ENCODE data around the gene LLGL2. TPM values are rescaled to one million over a fixed set of nuclear protein-coding genes. Genes with fewer than 3 reads are reported as not detected.
"Not testable (repeated sequence)": the region's sequence is repeated elsewhere in the genome, so short reads cannot be mapped to it uniquely, and the experiment has no call there.

Gene LLGL2
- total and polyA plus RNA-seq, 5 experiments from 2014 or later: 13.4 to 30.6 (median 21.8) TPM

DNA sequence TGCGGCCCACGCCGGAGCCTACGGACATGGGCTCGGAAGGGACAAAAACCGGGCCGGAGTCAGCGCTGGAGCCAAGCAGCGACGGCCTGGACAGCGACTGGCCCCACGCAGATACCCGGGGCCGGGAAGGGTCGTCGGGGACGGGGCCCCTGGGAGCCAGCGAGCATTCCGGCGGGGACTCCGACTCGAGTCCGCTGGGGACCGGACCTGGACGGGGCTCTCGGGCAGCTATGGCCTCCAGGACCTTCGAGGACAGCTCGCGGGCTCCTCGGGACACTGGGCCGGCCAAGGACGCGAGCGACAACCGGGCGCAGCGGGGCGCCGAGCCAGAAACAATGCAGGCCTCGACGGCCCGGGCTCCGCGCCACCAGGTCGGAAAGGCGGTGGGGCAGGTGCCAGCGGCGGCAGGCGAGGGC is 63.1 kb downstream of the LLGL2 start:
- H3K4me1 Mint-ChIP-seq: peaks cover 3 to 20% (median 11%) of the 10 kb centered on the region in 4 donors
- H3K9me3 Mint-ChIP-seq: no peaks in the 10 kb centered on the region
- peak overlapping the region in 7 of 10 donors; percentile 73 to 90 (median 81) for H3K4me3 Mint-ChIP-seq
- ATAC-seq (peak; percentile 39 to 42), DNase-seq (peak in 1 of 10 donors; percentile 5)
- H3K27me3 Mint-ChIP-seq: no peaks in the 10 kb centered on the region
- H3K36me3 Mint-ChIP-seq: no peaks in the 10 kb centered on the region
- peak overlapping the region in 6 of 10 donors; percentile 25 to 90 (median 82) for H3K27ac Mint-ChIP-seq
- POLR2A ChIA-PET: interaction anchor here (0.6 to 1.8 kb wide), 22 partner anchors 11 to 327 kb away, joined by 3 to 20 read pairs (median 4); partner anchors contain the start of genes LLGL2, MIF4GD, MRPS7 and SLC25A19

DNA sequence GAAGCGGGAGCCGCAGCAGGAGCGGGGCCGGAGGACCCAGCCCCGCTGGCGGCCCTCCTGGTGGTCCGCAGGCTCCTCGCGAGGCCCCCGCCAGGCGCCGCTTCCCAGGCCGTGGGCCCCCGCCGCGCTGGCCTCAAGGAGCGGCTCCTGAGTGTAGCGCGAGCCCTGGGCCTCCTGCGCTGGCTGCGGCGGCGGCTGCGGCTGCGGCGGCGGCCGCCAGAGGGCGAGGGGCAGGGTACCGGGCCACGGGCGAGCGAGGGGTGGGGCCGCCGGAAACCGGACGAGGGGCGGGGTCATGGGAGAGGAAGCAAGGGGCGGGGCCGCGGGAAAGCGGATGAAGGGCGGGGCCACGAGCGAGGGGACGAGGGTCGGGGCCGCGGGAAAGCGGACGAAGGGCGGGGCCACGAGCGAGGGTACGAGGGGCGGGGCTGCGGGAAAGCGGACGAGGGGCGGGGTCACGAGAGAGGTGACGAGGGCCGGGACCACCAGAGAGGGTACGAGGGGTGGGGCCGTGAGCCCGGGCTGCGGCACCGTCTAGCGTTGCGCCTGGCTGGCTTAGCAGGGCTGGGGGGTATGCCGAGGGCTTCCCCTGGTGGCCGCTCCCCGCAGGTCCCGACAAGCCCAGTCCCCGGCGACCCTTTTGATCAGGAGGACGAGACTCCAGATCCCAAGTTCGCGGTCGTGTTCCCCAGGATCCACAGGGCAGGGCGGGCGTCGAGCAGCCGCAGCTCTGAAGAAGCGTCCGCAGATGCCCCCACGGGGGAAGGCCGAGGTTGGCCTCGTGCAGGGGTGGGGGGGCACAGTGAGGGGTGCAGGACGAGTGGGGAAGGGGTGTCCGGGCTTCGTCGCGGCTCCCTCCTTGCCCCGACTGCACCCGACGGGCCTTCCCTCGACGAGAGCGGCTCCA is 63.8 kb downstream of the LLGL2 start:
- no peaks in the 10 kb centered on the region for H3K27me3 Mint-ChIP-seq
- peak overlapping the region; percentile 67 to 95 (median 81) for H3K4me3 Mint-ChIP-seq
- peak; percentile 89 to 98 (median 94) for DNase-seq
- H3K4me1 Mint-ChIP-seq: peaks cover 3 to 20% (median 11%) of the 10 kb centered on the region in 4 donors
- no peaks in the 10 kb centered on the region for H3K9me3 Mint-ChIP-seq
- no peaks in the 10 kb centered on the region for H3K36me3 Mint-ChIP-seq
- ATAC-seq: peak; percentile 78 to 83
- H3K27ac Mint-ChIP-seq: peak overlapping the region in 8 of 10 donors; percentile 55 to 96 (median 88)
- POLR2A ChIA-PET: interaction anchor here (0.6 to 1.8 kb wide), 18 partner anchors 12 to 328 kb away, joined by 3 to 20 read pairs (median 4); partner anchors contain the start of genes GGA3, LLGL2, MIF4GD and MRPS7

DNA sequence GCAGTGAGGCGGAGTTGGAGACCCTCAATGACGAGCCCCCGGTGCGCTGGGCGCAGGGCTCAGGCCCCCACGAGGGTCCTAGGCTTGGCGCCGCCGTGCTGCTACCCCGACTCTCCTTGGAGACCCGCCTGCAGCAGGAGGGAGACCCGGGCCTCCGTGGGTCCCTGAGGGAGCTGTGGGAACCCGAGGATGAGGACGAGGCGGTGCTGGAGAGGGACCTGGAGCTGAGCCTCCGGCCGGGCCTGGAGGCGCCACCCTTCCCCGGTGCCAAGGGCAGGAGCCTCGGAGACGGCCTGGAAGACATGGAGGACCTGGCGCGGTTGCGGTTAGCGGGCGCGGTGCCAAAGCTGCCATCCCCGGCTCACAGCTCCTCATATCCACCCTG is 64.4 kb downstream of the LLGL2 start:
- POLR2A ChIA-PET: interaction anchor here (0.6 to 1.5 kb wide), 6 partner anchors 9 to 328 kb away, joined by 3 to 4 read pairs (median 3); partner anchors contain the start of genes GGA3, LLGL2, MIF4GD and MRPS7
- Mint-ChIP-seq H3K9me3 (no peaks in the 10 kb centered on the region), H3K4me1 (peaks cover 3 to 20% (median 11%) of the 10 kb centered on the region in 4 donors), H3K4me3 (peak overlapping the region in 9 of 10 donors; percentile 15 to 75 (median 46)), H3K36me3 (no peaks in the 10 kb centered on the region), H3K27me3 (no peaks in the 10 kb centered on the region), H3K27ac (peak overlapping the region in 5 of 10 donors; percentile 27 to 75 (median 52))
- DNase-seq (no peak), ATAC-seq (no peak)

DNA sequence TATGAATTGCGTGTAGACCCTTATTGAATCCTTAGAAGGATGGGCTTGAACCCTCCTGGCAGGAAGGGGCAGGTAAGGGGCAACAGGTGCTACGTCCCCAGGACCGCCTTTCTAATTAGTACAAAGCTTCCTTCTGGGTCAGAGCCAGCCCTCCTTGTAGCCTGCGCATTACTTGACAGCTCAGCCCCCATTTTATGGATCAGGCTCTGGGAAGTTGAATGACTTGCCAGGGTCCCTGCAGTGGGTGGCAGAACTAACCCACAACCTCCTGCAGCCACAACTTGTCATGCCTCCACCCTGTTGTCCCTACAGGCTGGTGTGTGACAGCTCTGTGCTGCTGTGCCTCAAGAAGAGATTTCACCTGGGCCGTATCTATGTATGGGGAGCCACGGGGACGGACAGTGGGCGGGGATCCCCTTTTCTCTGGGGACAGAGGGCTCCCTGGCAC is 64.8 kb downstream of the LLGL2 start:
- H3K27me3 Mint-ChIP-seq: no peaks in the 10 kb centered on the region
- DNase-seq: no peak
- POLR2A ChIA-PET: interaction anchor here (0.6 to 1.5 kb wide), 6 partner anchors 9 to 329 kb away, joined by 3 to 4 read pairs (median 3); partner anchors contain the start of genes GGA3, LLGL2, MIF4GD and MRPS7
- peaks cover 3 to 20% (median 11%) of the 10 kb centered on the region in 4 donors for H3K4me1 Mint-ChIP-seq
- peak overlapping the region; percentile 15 to 75 (median 42) for H3K4me3 Mint-ChIP-seq
- no peaks in the 10 kb centered on the region for H3K36me3 Mint-ChIP-seq
- H3K27ac Mint-ChIP-seq: peak overlapping the region in 9 of 10 donors; percentile 27 to 84 (median 69)
- no peak for ATAC-seq
- no peaks in the 10 kb centered on the region for H3K9me3 Mint-ChIP-seq

DNA sequence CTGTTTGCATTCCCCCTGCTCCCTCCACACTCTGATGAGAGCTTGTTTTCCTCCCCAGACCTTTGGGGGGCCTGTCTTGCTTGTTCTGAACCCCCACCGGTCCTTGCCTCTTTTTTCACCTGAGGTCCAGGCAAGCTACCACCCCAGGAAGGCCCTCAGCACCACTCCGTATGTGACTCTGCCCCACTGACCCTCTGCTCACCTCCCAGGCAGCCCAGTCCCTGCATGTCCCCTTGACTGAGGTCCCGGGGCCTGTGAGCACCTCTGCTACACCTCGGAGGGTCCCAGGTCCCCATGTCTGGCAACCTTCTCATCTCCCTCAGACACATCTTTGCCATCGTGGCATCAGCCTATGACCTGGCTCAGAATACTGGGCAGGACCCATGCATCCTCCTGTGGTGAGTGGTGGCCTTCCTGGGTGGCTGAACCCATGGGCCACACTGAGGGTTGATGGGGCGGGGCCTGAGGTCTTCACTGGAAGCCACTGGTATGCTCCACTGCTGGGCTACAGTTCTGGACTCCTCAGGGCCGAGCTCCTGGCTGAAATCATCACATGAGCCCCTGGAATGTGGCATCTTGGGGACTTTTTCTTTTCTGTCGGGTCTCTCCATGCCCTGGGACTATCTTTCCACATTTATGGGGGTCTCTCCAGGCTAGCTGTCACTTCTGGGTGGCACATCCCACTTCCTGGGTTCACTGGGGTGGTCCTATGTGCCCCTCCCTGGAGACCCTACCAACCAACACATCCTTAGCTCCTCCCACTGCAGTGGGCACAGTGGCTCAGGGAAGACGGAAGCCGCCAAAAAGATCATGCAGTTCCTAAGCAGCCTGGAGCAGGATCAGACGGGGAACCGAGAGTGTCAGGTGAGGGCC is 65.6 kb downstream of the LLGL2 start:
- Mint-ChIP-seq H3K27me3 (no peaks in the 10 kb centered on the region), H3K4me3 (peak overlapping the region in 9 of 10 donors; percentile 22 to 76 (median 44)), H3K36me3 (no peaks in the 10 kb centered on the region), H3K4me1 (peaks cover 3 to 20% (median 11%) of the 10 kb centered on the region in 4 donors), H3K27ac (peak overlapping the region in 8 of 10 donors; percentile 33 to 84 (median 70)), H3K9me3 (no peaks in the 10 kb centered on the region)
- ATAC-seq: no peak
- no peak for DNase-seq
- POLR2A ChIA-PET: interaction anchor here (0.8 to 1.1 kb wide), 3 partner anchors 10 to 185 kb away, joined by 3 read pairs; no protein-coding TSS in a partner anchor

DNA sequence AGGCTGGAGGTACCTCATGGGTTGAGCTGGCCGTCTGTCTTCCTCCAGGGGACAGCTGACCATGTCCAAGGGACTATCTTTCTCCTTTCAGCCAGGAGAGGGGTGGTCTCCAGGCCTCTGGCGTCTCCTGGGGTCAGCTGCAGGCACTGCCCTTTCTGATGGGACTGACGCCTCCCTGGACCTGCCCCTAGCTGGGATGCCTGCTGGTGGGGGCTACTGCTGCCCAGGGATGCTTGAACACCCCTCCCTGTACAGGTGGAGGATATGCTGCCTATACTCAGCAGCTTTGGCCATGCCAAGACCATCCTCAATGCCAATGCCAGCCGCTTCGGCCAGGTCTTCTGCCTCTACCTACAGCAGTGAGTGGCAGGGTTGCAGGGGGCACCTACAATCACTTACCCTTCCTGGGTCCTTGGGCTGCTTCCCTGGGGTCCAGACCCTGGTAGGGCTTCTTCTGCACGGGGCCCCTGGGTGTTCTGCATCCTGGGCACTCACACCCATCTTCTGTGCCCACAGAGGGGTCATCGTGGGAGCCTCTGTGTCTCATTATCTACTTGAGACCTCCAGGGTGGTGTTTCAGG is 66.3 kb downstream of the LLGL2 start:
- Mint-ChIP-seq H3K4me1 (peaks cover 3 to 18% (median 10%) of the 10 kb centered on the region in 4 donors), H3K27ac (peak overlapping the region in 3 of 10 donors; percentile 27 to 76 (median 40)), H3K36me3 (no peaks in the 10 kb centered on the region), H3K4me3 (no peak overlapping the region), H3K27me3 (no peaks in the 10 kb centered on the region), H3K9me3 (no peaks in the 10 kb centered on the region)
- ATAC-seq (no peak), DNase-seq (no peak)
- POLR2A ChIA-PET: interaction anchor here (0.5 kb wide), 1 partner anchor 323 kb away, joined by 5 read pairs; no protein-coding TSS in a partner anchor

DNA sequence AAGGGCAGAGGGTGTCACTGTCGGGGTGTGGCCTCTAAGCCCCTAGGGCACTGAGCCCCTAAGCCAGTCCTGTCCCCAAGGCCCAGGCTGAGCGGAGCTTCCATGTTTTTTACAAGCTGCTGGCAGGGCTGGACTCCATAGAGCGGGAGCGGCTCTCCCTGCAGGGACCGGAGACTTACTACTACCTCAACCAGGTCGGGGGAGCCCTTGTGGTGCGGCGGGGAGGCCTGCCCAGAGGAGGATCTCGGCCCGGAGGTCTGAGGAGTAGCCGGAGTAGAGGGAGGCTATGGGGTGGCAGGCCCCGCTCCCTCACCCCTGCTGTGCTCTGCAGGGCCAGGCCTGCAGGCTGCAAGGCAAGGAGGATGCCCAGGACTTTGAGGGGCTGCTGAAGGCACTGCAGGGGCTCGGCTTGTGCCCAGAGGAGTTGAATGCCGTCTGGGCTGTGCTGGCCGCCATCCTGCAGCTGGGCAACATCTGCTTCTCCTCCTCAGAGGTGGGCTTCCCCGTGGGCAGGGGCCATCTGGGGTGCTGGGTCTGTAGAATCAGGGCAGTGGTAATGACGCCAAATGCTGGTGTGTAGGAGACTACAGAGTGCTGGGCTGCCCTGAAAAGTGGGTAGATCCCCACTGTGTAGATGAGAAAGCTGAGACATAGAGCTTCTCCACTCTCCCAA is 67.0 kb downstream of the LLGL2 start:
- Mint-ChIP-seq H3K4me3 (no peak overlapping the region), H3K9me3 (no peaks in the 10 kb centered on the region), H3K36me3 (no peaks in the 10 kb centered on the region), H3K4me1 (peaks cover 3 to 14% (median 10%) of the 10 kb centered on the region in 4 donors), H3K27me3 (no peaks in the 10 kb centered on the region), H3K27ac (peak overlapping the region in 1 of 10 donors; percentile 62)
- no peak for DNase-seq
- no peak for ATAC-seq
- POLR2A ChIA-PET: no interaction called here

DNA sequence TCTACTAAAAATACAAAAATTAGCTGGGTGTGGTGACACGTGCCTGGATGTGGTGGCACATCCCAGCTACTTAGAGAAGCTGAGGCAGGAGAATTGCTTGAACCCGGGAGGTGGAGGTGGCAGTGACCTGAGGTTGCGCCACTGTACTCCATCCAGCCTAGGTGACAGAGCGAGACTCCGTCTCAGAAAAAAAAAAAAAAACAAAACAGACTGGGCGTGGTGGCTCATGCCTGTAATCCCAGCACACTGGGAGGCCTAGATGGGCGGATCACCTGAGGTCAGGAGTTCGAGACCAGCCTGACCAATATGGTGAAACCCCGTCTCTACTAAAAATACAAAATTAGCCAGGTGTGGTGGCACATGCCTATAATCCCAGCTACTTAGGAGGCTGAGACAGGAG is 67.9 kb downstream of the LLGL2 start:
- ATAC-seq, POLR2A ChIA-PET, H3K4me3 Mint-ChIP-seq, H3K27me3 Mint-ChIP-seq, H3K36me3 Mint-ChIP-seq, H3K9me3 Mint-ChIP-seq, DNase-seq, H3K27ac Mint-ChIP-seq: not testable (repeated sequence)
- H3K4me1 Mint-ChIP-seq: peaks cover 3 to 11% (median 10%) of the 10 kb centered on the region in 4 donors

DNA sequence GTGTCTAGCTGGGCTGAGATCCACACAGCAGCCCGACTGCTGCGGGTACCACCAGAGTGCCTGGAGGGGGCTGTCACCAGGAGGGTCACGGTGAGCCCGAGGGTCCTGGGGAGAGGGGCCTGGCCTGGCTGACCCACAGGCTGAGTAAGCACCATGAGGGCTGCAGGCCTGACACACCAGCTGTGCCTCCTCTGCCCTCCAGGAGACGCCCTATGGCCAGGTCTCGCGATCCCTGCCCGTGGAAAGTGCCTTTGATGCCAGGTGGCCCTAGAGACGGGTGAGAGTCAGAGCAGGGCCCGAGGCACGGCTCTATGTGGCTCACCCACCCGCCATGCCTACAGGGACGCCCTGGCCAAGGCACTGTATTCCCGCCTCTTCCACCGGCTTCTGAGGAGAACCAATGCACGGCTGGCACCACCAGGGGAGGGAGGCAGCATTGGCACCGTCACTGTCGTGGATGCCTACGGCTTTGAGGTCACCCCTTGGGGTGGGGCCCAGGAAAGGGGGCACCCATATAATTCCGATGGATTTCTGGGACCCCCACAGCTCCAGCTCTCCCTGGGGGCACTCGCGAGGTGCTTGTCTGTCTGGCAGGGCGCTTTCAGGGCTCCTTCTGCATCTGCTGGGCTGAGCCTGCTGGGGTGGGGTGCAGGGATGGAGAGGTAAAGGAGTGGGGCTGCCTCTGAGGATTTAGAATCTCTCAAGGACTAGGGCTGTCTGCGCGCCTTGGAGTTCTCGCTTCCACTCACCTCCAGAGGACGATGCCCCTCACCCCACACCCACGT is 69.2 kb downstream of the LLGL2 start:
- no peaks in the 10 kb centered on the region for H3K36me3 Mint-ChIP-seq
- H3K4me1 Mint-ChIP-seq: peaks cover 3 to 11% (median 10%) of the 10 kb centered on the region in 4 donors
- H3K9me3 Mint-ChIP-seq: no peaks in the 10 kb centered on the region
- POLR2A ChIA-PET: no interaction called here
- no peak overlapping the region for H3K4me3 Mint-ChIP-seq
- ATAC-seq (no peak), DNase-seq (no peak)
- H3K27ac Mint-ChIP-seq: peak overlapping the region in 1 of 10 donors; percentile 59
- H3K27me3 Mint-ChIP-seq: no peaks in the 10 kb centered on the region

DNA sequence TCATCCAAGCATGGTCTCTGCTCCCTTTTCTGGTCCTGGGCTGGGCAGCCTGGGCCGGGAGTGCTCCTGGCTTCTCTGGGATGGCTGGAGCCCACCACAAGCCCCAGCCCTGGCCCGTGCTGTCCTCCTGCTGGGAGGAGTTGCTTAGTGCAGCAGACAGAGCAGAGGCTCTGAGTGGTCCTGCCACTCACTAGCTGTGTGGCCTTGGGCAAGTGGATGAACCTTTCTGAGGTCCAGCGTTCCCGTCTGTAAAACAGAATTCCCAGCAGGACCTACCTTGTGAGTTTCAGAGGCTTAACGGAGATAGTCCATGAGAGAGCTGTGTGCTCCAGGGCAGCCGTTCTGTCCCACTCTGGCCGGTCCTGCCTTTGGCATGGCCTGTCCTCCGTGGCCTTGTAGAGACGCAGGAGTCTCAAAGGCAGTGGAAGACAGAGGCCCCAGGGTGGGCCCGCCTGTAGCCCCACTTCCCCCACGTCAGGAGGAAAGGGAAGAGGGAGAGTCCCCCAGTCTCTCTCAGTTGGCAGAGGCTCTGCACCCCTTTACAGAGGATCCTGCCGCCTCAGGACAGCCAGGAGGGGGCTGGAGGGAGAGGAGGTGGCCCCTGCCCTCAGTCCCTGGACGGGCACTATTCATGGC is 69.9 kb downstream of the LLGL2 start:
- no peaks in the 10 kb centered on the region for H3K9me3 Mint-ChIP-seq
- H3K27ac Mint-ChIP-seq: peak overlapping the region in 1 of 10 donors; percentile 59
- no peak overlapping the region for H3K4me3 Mint-ChIP-seq
- peaks cover 3 to 9% (median 7%) of the 10 kb centered on the region in 4 donors for H3K4me1 Mint-ChIP-seq
- POLR2A ChIA-PET: interaction anchor here (0.6 to 1.0 kb wide), 2 partner anchors 37 to 416 kb away, joined by 3 to 5 read pairs; no protein-coding TSS in a partner anchor
- ATAC-seq: no peak
- H3K27me3 Mint-ChIP-seq: no peaks in the 10 kb centered on the region
- H3K36me3 Mint-ChIP-seq: no peaks in the 10 kb centered on the region
- no peak for DNase-seq

Measured in naive thymus-derived CD8-positive, alpha-beta T cell (primary cell).